Right lobe of liver (tissue), 6 donors: ENCODE measurements around the gene DIP2A. TPM values are rescaled to one million over a fixed set of nuclear protein-coding genes. Genes with fewer than 3 reads are reported as not detected.

Experiments used
- ATAC-seq, 4 donors: fragments of 200-7000 bp; cut with Tn5 transposase; one replicate each; pipeline ENCODE4 v1.9.1; 2020; ENCODE audit warnings: mild to moderate bottlenecking in 4 of 4, moderate library complexity in 4 of 4
- DNase-seq, 3 donors: peaks; one replicate each; pipeline ENCODE4 v3.0.0-alpha.2; 2020
- H3K27ac ChIP-seq, 3 donors: fragments of 200-600 bp; one replicate each; pipeline ENCODE4 v1.8.0; 2022
- H3K27me3 ChIP-seq, 2 donors: fragments of 200-600 bp; one replicate each; pipeline ENCODE4 v1.8.0; 2022
- H3K36me3 ChIP-seq, 4 donors: fragments of 200-600 bp; sonication (generic) in 1 of 4; one replicate each; pipeline versions ENCODE4 v1.5.1 to v1.8.0; 2017 to 2022; ENCODE audit warnings: control low read depth in 1 of 4
- H3K4me1 ChIP-seq, 4 donors: fragments of 200-600 bp; sonication (generic) in 1 of 4; one replicate each; pipeline versions ENCODE4 v1.5.1 to v1.8.0; 2017 to 2022; ENCODE audit warnings: control low read depth in 1 of 4
- H3K4me3 ChIP-seq, 3 donors: fragments of 200-600 bp; one replicate each; pipeline ENCODE4 v1.8.0; 2022
- H3K9me3 ChIP-seq, 4 donors: fragments of 200-600 bp; sonication (generic) in 1 of 4; one replicate each; pipeline versions ENCODE4 v1.5.1 to v1.8.0; 2017 to 2022; ENCODE audit warnings: control low read depth in 1 of 4
- POLR2A ChIP-seq: fragments of 450-650 bp; IDR thresholded peaks from one replicate; pipeline ENCODE4 v1.6.1; 2017; ENCODE audit warnings: antibody characterized with exemption, mild to moderate bottlenecking
- WGBS: methylation state at CpG from one replicate; pipeline ENCODE4 v1.1.6; 2018; ENCODE audit warnings: low coverage, low lambda C conversion rate; ENCODE audit not compliant: insufficient coverage; ENCODE audit errors: missing lambda C conversion rate; 5-methylcytosine and 5-hydroxymethylcytosine counted together
- intact Hi-C, 2 donors: fragments of 100-400 bp; cut with DNase I; formaldehyde crosslinking; loops; one replicate each; pipeline versions ENCODE4 v1.11.2 to v1.14.1; 2022
- total RNA-seq, 6 experiments: library from RNA; depleted of rRNA in 2 of 6; stranded (reverse); fragments of >200 nt in 2 of 6; fragmentation: NEBNext Ultra II Directional in 3 of 6; extraction: Animal tissue kit (Norgen Biotek cat#: 25700) in 3 of 6; gene quantifications; one replicate each; pipeline versions ENCODE4 v1.1.0 to v1.2.4, GENCODE V29; 2016 to 2023
- TF ChIP-seq, protein P1 (sequence below), 4 donors: fragments of 200-600 bp in 3 of 4; fragments of 450-650 bp in 1 of 4; IDR thresholded peaks; one replicate each; pipeline versions ENCODE4 v1.5.1 to v1.8.0; 2016 to 2022; ENCODE audit warnings: antibody characterized with exemption in 4 of 4, mild to moderate bottlenecking in 2 of 4
- donor health status: DM: no; HTN: yes; CAD: no.
- donor health status: DM: no; HTN: no; CAD: no.
- donor health status: DM: no; HTN: no; CAD: no.
- donor health status: DM: no; HTN: yes; CAD: no.
- donor health status: DM: no; HTN: yes; CAD: no.

The DIP2A gene
- total RNA-seq, 6 experiments from 2014 or later: 12.3 to 14.4 (median 13.1) TPM

DNA sequence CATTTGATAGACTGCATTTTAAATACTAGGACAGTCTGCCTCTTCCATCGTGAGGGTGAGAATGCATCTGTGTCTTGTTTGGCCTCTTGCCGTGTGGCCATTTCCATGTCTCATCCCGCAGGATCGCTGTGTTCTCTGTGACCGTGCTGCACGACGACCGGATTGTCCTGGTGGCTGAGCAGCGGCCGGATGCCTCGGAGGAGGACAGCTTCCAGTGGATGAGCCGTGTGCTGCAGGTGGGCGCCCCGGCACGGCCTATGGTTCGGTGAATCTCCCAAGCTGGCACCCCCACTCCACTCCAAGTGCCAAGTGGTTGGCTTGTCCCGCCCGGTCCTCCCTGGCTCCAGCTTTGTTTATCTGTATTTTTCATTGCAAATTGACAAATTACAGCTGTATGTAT lies 91.0 kb downstream of the DIP2A start:
- Histone ChIP-seq H3K36me3 (peaks cover 0 to 28% (median 0%) of the 10 kb centered on the region in 4 donors), H3K27ac (no peak overlapping the region), H3K27me3 (no peaks in the 10 kb centered on the region), H3K4me1 (no peaks in the 10 kb centered on the region), H3K9me3 (no peaks in the 10 kb centered on the region), H3K4me3 (no peak overlapping the region)
- intact Hi-C loops: no loop called here
- no peak for DNase-seq
- 98% methylated on average over 5 of the region's 18 CpGs for WGBS
- ATAC-seq: no peak
- TF ChIP-seq, protein P1, sequence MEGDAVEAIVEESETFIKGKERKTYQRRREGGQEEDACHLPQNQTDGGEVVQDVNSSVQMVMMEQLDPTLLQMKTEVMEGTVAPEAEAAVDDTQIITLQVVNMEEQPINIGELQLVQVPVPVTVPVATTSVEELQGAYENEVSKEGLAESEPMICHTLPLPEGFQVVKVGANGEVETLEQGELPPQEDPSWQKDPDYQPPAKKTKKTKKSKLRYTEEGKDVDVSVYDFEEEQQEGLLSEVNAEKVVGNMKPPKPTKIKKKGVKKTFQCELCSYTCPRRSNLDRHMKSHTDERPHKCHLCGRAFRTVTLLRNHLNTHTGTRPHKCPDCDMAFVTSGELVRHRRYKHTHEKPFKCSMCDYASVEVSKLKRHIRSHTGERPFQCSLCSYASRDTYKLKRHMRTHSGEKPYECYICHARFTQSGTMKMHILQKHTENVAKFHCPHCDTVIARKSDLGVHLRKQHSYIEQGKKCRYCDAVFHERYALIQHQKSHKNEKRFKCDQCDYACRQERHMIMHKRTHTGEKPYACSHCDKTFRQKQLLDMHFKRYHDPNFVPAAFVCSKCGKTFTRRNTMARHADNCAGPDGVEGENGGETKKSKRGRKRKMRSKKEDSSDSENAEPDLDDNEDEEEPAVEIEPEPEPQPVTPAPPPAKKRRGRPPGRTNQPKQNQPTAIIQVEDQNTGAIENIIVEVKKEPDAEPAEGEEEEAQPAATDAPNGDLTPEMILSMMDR (IDR thresholded peaks at IDR 0.05): no peak
- no peak for TF ChIP-seq POLR2A

- ATAC-seq: peak in 1 of 4 donors; percentile 26
- Histone ChIP-seq H3K4me1 (no peaks in the 10 kb centered on the region), H3K4me3 (no peak overlapping the region), H3K27me3 (no peaks in the 10 kb centered on the region), H3K36me3 (peaks cover 0 to 23% (median 0%) of the 10 kb centered on the region in 4 donors), H3K9me3 (no peaks in the 10 kb centered on the region), H3K27ac (no peak overlapping the region)
- 100% methylated on average over 2 of the region's 12 CpGs for WGBS
- DNase-seq: no peak
- intact Hi-C loops: no loop called here
- TF ChIP-seq, protein P1 (IDR thresholded peaks at IDR 0.05): no peak
- no peak for TF ChIP-seq POLR2A
Observed at GRCh38 chr21:46550116-46550941, 91.6 kb downstream of the DIP2A start.

DNA sequence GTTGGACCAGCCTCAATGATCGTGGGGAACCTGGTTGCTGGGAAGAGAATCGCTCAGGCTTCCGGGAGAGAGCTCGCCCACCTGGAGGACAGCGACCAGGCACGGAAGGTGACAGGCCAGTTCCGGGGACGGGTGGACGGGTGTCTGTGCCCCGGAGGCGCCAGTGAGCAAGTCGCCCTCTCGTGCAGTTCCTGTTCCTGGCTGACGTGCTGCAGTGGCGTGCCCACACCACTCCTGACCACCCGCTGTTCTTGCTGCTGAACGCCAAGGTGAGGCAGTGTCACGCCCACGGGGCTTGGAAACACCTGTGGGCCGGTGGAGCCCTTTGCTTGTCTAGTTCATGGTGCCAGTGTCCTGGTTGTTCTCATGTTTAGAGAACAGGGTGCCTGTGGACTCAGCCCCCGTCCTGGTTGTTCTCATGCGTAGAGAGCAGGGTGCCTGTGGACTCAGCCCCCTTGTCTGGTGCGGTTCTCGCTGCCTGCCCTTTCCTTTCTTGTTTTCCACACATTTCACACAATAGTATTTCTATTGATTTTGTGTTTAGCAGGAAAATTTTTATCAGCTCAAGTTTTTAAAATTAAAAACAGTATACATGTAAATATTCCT lies 93.0 kb downstream of the DIP2A start:
- Histone ChIP-seq H3K27ac (peak overlapping the region; percentile 4 to 21 (median 15)), H3K4me3 (no peak overlapping the region), H3K4me1 (no peaks in the 10 kb centered on the region), H3K9me3 (no peaks in the 10 kb centered on the region), H3K36me3 (peaks cover 0 to 21% (median 3%) of the 10 kb centered on the region in 4 donors), H3K27me3 (no peaks in the 10 kb centered on the region)
- WGBS: 81% methylated on average over 10 of the region's 24 CpGs
- intact Hi-C loops: no loop called here
- ATAC-seq (peak; percentile 55 to 69 (median 62)), DNase-seq (peak in 1 of 3 donors; percentile 69)
- TF ChIP-seq, protein P1 (IDR thresholded peaks at IDR 0.05): no peak
- no peak for TF ChIP-seq POLR2A

GRCh38 chr21:46552274-46552673 lies 93.6 kb downstream of the DIP2A start:
- Histone ChIP-seq H3K4me3 (no peak overlapping the region), H3K9me3 (no peaks in the 10 kb centered on the region), H3K27me3 (no peaks in the 10 kb centered on the region), H3K4me1 (no peaks in the 10 kb centered on the region), H3K36me3 (peaks cover 0 to 25% (median 3%) of the 10 kb centered on the region in 4 donors), H3K27ac (peak overlapping the region in 2 of 3 donors; percentile 4 to 21)
- ATAC-seq (peak; percentile 48 to 71 (median 62)), DNase-seq (no peak)
- intact Hi-C loops: no loop called here
- 66% methylated on average over 5 of the region's 5 CpGs for WGBS
- TF ChIP-seq, protein P1 (IDR thresholded peaks at IDR 0.05): no peak
- TF ChIP-seq POLR2A: no peak
